ENCODE measurements around the gene ZP3.
"Not testable (repeated sequence)": the region's sequence is repeated elsewhere in the genome, so short reads cannot be mapped to it uniquely, and the experiment has no call there.

GRCh38 chr7:76476280-76476679 is 51.5 kb downstream of the ZP3 start:
- TF ChIP-seq MXI1 (IDR thresholded peaks at IDR 0.05; ENCODE audit: low read depth, low read length); NFIC (IDR thresholded peaks at IDR 0.05; ENCODE audit: borderline replicate concordance); REST (IDR thresholded peaks at IDR 0.05; ENCODE audit: low read depth, low read length); MAX (IDR thresholded peaks at IDR 0.05; ENCODE audit: low read depth); FOSL2 (IDR thresholded peaks at IDR 0.05; ENCODE audit: borderline replicate concordance, low read depth); TAF1 (IDR thresholded peaks at IDR 0.05; ENCODE audit: borderline replicate concordance, low read depth, low read length); ELF1 (IDR thresholded peaks at IDR 0.05); SMC3 (IDR thresholded peaks at IDR 0.05; ENCODE audit: low read depth, low read length); NRF1 (IDR thresholded peaks at IDR 0.05; ENCODE audit: low read depth, low read length); RXRA (IDR thresholded peaks at IDR 0.05; ENCODE audit: borderline replicate concordance, low read depth): not testable (repeated sequence)
- TF ChIP-seq, protein P1, sequence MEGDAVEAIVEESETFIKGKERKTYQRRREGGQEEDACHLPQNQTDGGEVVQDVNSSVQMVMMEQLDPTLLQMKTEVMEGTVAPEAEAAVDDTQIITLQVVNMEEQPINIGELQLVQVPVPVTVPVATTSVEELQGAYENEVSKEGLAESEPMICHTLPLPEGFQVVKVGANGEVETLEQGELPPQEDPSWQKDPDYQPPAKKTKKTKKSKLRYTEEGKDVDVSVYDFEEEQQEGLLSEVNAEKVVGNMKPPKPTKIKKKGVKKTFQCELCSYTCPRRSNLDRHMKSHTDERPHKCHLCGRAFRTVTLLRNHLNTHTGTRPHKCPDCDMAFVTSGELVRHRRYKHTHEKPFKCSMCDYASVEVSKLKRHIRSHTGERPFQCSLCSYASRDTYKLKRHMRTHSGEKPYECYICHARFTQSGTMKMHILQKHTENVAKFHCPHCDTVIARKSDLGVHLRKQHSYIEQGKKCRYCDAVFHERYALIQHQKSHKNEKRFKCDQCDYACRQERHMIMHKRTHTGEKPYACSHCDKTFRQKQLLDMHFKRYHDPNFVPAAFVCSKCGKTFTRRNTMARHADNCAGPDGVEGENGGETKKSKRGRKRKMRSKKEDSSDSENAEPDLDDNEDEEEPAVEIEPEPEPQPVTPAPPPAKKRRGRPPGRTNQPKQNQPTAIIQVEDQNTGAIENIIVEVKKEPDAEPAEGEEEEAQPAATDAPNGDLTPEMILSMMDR (IDR thresholded peaks at IDR 0.05): not testable (repeated sequence)
- TF ChIP-seq, protein P2, sequence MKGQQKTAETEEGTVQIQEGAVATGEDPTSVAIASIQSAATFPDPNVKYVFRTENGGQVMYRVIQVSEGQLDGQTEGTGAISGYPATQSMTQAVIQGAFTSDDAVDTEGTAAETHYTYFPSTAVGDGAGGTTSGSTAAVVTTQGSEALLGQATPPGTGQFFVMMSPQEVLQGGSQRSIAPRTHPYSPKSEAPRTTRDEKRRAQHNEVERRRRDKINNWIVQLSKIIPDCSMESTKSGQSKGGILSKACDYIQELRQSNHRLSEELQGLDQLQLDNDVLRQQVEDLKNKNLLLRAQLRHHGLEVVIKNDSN (IDR thresholded peaks at IDR 0.05; ENCODE audit: borderline replicate concordance, low read depth): not testable (repeated sequence)

Measured in SK-N-SH (cell line).